Lower leg skin (tissue), 4 donors: ENCODE data around the gene PHF11. TPM values are rescaled to one million over a fixed set of nuclear protein-coding genes. Genes with fewer than 3 reads are reported as not detected.

Source experiments
- DNase-seq, 2 donors: peaks; one replicate each; pipeline ENCODE4 v3.0.0-alpha.2; 2019; ENCODE audit warnings: low spot score in 2 of 2
- H3K4me3 ChIP-seq: fragments of 200-600 bp; sonication (generic); 2 replicates; pipeline ENCODE4 v1.5.1; 2017; ENCODE audit warnings: mild to moderate bottlenecking, low read depth; ENCODE audit not compliant: poor library complexity, severe bottlenecking
- POLR2A ChIP-seq, 2 donors: fragments of 450-650 bp; IDR thresholded peaks; one replicate each; pipeline ENCODE4 v1.6.1; 2016 to 2017; ENCODE audit warnings: antibody characterized with exemption in 2 of 2, mild to moderate bottlenecking in 1 of 2, moderate library complexity in 1 of 2
- WGBS, 2 donors: methylation state at CpG; one replicate each; pipeline ENCODE4 v1.1.5; 2018; 5-methylcytosine and 5-hydroxymethylcytosine counted together
- intact Hi-C: fragments of 100-400 bp; cut with DNase I; formaldehyde crosslinking; loops from one replicate; pipeline ENCODE4 v1.15.0; 2023; ENCODE audit warnings: low total_unique reads
- total RNA-seq, 4 donors: library from RNA; depleted of rRNA; stranded (reverse); fragments of >200 nt; gene quantifications; one replicate each; pipeline ENCODE4 v1.1.0, GENCODE V29; 2016
- TF ChIP-seq, protein P1 (sequence below), 3 donors: fragments of 450-650 bp; IDR thresholded peaks; one replicate each; pipeline ENCODE4 v1.5.1; 2016; ENCODE audit warnings: antibody characterized with exemption in 3 of 3, mild to moderate bottlenecking in 3 of 3, moderate library complexity in 2 of 3

PHF11 gene
- total RNA-seq, 4 donors from 2014 or later, result 21.2 to 49.4 (median 32.0) TPM

DNA sequence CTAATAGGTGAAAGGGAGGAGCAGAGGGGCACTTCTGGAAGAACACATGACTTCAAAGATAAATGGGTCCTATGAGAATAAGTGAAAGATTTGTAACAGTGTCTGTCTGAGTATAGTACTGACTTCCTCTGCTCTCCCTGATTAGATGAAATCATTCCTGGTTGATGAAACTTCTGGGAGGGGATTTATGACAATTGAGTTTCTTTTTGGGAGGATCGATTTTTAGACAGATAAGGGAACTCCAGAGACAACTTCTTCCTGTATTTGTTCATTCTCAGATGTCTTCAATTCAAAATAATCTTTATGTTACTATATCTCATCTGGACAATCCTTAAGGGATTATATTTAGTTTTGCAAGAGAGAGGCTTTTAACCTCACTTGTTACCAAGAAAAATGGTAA, 31.7 kb upstream of the PHF11 start:
- H3K4me3 ChIP-seq, result no peak overlapping the region
- no peak for TF ChIP-seq POLR2A (IDR thresholded peaks at IDR 0.05)
- TF ChIP-seq, protein P1, sequence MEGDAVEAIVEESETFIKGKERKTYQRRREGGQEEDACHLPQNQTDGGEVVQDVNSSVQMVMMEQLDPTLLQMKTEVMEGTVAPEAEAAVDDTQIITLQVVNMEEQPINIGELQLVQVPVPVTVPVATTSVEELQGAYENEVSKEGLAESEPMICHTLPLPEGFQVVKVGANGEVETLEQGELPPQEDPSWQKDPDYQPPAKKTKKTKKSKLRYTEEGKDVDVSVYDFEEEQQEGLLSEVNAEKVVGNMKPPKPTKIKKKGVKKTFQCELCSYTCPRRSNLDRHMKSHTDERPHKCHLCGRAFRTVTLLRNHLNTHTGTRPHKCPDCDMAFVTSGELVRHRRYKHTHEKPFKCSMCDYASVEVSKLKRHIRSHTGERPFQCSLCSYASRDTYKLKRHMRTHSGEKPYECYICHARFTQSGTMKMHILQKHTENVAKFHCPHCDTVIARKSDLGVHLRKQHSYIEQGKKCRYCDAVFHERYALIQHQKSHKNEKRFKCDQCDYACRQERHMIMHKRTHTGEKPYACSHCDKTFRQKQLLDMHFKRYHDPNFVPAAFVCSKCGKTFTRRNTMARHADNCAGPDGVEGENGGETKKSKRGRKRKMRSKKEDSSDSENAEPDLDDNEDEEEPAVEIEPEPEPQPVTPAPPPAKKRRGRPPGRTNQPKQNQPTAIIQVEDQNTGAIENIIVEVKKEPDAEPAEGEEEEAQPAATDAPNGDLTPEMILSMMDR (IDR thresholded peaks at IDR 0.05), result no peak
- 91% methylated on average over 1 of the region's 1 CpG for WGBS, 2 donors
- intact Hi-C loops, result no loop called here
- no peak for DNase-seq

GRCh38 chr13:49464621-49465325, 31.0 kb upstream of the PHF11 start:
- TF ChIP-seq, protein P1 (IDR thresholded peaks at IDR 0.05), result no peak
- TF ChIP-seq POLR2A (IDR thresholded peaks at IDR 0.05), result no peak
- no peak for DNase-seq
- no peak overlapping the region for H3K4me3 ChIP-seq
- intact Hi-C loops, result no loop called here
- whole genome bisulfite sequencing, 2 donors, result 87 to 93% methylated on average over 4 of the region's 4 CpGs

DNA sequence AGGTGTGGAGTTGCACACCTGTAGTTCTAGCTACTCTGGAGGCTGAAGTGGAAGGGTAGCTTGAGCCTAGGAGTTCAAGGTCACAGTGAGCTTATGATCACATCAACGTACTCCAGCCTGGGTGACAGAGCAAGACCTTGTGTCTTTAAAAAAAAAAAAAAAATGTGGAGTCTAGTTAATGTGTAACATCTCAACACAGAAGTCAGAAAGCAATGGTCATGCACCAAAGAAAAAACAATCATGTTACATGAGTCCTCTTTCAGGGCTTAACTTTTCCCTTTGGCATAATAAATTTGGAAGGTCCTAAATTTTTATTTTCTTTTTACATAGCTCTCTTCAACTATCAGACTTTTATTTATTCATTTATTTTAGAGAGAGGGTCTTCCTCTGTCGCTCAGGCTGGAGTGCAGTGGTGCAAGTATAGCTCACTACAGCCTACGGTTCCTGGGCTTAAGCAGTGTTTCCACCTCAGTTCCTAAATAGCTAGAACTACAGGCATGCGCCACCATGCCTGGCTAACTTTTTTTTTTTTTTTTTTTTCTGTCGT, 29.4 kb upstream of the PHF11 start:
- H3K4me3 ChIP-seq, result no peak overlapping the region
- DNase-seq, result no peak
- WGBS, 2 donors, result 83 to 92% methylated on average over 5 of the region's 5 CpGs
- no peak for TF ChIP-seq POLR2A (IDR thresholded peaks at IDR 0.05)
- TF ChIP-seq, protein P1 (IDR thresholded peaks at IDR 0.05), result no peak
- intact Hi-C loops, result no loop called here

DNA sequence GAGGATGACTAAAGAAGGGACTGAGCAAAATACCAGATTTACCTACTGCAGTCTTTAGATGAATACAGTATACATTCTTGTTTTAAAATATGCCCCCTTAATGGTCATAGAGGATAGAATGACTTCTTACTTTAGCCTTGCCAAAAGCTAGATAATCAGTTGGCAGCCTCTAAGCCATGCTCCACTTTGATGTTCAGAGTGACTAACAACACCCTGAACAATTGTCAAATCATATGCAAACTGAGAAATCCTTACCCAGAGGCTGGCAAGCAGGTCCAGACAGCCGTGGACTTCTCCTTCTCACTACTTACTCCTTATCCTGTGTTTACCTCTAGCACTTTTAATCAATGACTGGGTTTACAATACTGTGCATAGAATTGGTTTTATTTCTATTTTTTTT, 23.6 kb upstream of the PHF11 start:
- DNase-seq, result no peak
- intact Hi-C loops, result no loop called here
- WGBS, 2 donors, result 39 to 48% methylated on average over 1 of the region's 1 CpG
- TF ChIP-seq, protein P1 (IDR thresholded peaks at IDR 0.05), result no peak
- TF ChIP-seq POLR2A (IDR thresholded peaks at IDR 0.05), result no peak
- H3K4me3 ChIP-seq, result no peak overlapping the region

- no peak overlapping the region for H3K4me3 ChIP-seq
- no peak for DNase-seq
- intact Hi-C loops, result no loop called here
- WGBS, 2 donors, result 92 to 94% methylated on average over 7 of the region's 7 CpGs
- no peak for TF ChIP-seq POLR2A (IDR thresholded peaks at IDR 0.05)
- TF ChIP-seq, protein P1 (IDR thresholded peaks at IDR 0.05), result no peak
Measured at GRCh38 chr13:49476529-49476928, 19.2 kb upstream of the PHF11 start.
